HG03575 (cell line): ENCODE results near the gene CCDC71L.

ENCODE experiments used
- ATAC-seq: cut with Tn5 transposase; IDR thresholded peaks from one replicate; pipeline ENCODE4 v1.9.1; 2021; ENCODE audit not compliant: unreplicated experiment, insufficient number of reproducible peaks, low FRiP score; ENCODE audit errors: extremely low read depth

The CCDC71L gene

DNA sequence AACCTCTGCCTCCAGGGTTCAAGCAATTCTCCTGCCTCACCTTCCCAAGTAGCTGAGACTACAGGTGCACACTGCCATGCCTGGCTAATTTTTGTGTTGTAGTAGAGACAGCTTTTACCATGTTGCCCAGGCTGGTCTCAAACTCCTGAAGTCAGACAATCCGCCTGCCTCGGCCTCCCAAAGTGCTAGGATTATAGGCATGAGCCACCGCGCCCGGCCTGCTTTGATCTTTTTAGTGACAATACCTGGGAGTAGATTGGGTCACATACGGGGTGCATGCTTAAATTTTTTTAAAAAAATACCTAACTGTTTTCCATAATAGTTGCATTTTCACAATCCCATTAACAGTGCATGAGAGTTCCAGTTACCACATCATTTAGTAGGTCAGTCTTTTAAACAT lies 47.7 kb downstream of the CCDC71L start:
- no peak for ATAC-seq

- ATAC-seq, result no peak
Measured at GRCh38 chr7:106612432-106612831, 48.5 kb downstream of the CCDC71L start.

GRCh38 chr7:106611911-106612310 lies 49.0 kb downstream of the CCDC71L start:
- ATAC-seq, result no peak

GRCh38 chr7:106610996-106611886 lies 49.7 kb downstream of the CCDC71L start:
- ATAC-seq, result no peak

GRCh38 chr7:106609416-106609815 lies 51.5 kb downstream of the CCDC71L start:
- no peak for ATAC-seq

DNA sequence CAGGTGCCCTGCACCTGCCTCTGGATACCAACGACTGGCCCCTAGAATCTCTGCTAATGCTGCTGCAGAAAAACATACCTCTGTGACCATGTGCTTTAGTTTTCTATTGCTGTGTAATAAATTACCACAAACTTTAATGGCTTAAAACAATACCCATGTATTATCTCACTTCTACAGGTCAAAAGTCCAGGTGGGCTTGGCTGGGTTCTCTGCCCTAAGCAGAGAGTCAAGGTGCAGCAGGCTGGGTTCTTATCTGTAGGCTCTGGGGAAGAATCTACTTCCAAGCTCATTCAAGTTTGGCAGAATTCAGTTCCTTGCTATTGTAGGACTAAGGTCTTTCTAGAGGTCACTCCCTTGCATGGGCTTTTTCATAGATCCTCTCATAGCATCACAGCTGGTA lies 52.3 kb downstream of the CCDC71L start:
- no peak for ATAC-seq
